HEK293T (cell line): ENCODE data around the gene VRK3.

Experiments
- BHLHE40 ChIP-seq: fragments of 450-650 bp; IDR thresholded peaks from 2 replicates; pipeline ENCODE4 v1.6.1; 2016; ENCODE audit warnings: mild to moderate bottlenecking, moderate library complexity, borderline replicate concordance
- CTBP1 ChIP-seq: fragments of 450-650 bp; IDR thresholded peaks from 2 replicates; pipeline ENCODE4 v1.6.1; 2016; ENCODE audit warnings: borderline replicate concordance
- FOXA1 ChIP-seq: fragments of 450-650 bp; IDR thresholded peaks from 2 replicates; pipeline ENCODE4 v1.6.1; 2016; ENCODE audit warnings: mild to moderate bottlenecking
- FOXM1 ChIP-seq: fragments of 450-650 bp; IDR thresholded peaks from 2 replicates; pipeline ENCODE4 v1.6.1; 2017; ENCODE audit warnings: mild to moderate bottlenecking, borderline replicate concordance
- HDGF ChIP-seq: fragments of 450-650 bp; IDR thresholded peaks from 2 replicates; pipeline ENCODE4 v1.6.1; 2017; ENCODE audit warnings: antibody characterized with exemption, borderline replicate concordance
- TF ChIP-seq, protein P1 (sequence below): fragments of 450-650 bp; IDR thresholded peaks from 2 replicates; pipeline ENCODE4 v1.6.1; 2016

DNA sequence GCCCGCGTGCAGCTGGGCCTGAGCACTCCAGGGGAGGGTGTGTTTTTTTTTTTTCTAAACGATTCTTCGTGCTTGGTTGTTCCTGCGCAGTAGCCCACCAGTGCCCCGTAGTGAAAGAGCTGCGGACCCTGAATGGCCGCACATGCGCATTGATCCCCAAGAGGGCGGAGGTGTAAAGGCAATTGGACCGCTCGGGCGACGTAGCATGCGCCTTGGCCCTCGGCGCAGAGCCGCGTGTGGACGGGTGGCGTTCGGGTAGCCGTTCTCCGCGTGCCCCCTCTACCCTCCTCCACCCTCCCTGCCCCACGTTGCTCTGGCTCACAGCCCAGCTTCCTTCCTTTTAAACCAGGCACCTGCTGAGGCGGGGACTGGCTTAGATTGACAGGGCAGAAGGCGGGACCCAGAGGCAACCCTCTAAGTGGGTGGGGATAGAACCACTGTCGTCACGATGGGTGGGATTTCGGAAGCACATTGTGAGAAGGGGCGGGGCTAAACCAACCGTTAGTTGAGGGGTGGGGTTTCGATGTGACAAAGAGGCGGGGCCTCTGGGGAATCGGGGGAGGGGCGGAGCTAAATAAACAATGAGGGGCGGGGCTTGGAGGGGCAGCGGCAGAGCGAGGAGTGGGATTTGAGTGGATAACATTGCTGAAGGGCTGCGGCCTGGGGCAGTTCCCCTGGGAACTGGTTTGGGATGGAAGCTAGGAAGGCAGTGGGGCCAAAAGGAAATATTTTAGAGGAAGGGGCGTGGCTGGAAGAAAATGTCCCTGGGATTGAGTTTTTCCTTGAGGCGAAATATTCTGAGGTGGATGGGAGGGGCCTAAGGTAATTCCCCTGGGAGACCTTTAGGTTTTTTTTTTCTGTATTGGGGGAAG is 95.3 kb downstream of the VRK3 start:
- no peak for TF ChIP-seq CTBP1
- TF ChIP-seq, protein P1, sequence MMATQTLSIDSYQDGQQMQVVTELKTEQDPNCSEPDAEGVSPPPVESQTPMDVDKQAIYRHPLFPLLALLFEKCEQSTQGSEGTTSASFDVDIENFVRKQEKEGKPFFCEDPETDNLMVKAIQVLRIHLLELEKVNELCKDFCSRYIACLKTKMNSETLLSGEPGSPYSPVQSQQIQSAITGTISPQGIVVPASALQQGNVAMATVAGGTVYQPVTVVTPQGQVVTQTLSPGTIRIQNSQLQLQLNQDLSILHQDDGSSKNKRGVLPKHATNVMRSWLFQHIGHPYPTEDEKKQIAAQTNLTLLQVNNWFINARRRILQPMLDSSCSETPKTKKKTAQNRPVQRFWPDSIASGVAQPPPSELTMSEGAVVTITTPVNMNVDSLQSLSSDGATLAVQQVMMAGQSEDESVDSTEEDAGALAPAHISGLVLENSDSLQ, result peak; percentile 99
- TF ChIP-seq FOXM1, result 0 out of 2 replicates have a peak, but pooled peaks have one; percentile 20
- no peak for TF ChIP-seq BHLHE40
- peak; percentile 76; the same call in 1 of the 2 replicates for TF ChIP-seq HDGF
- TF ChIP-seq FOXA1, result no peak
